Neural progenitor cell (in vitro differentiated cells): ENCODE results near the gene DNAH10.

Experiments
- CTCF ChIP-seq: fragments of 200-600 bp; sonication (generic); IDR thresholded peaks from 2 replicates; pipeline ENCODE4 v1.5.1; 2017; ENCODE audit warnings: antibody characterized with exemption, mild to moderate bottlenecking
- EZH2 ChIP-seq: fragments of 200-600 bp; sonication (generic); IDR thresholded peaks from 2 replicates; pipeline ENCODE4 v1.6.1; 2017; ENCODE audit warnings: antibody characterized with exemption, mild to moderate bottlenecking, moderate library complexity

GRCh38 chr12:123749355-123749754 is 12.7 kb upstream of the DNAH10 start:
- TF ChIP-seq CTCF (no peak), EZH2 (no peak)
